OCI-LY1 (cell line): Measurements from ENCODE around the gene CSMD2.

Experiments
- CTCF ChIP-seq: fragments of 200-600 bp; sonication (generic), shearing (Covaris generic); IDR thresholded peaks from 2 replicates; pipeline ENCODE4 v1.5.1; 2017; ENCODE audit warnings: mild to moderate bottlenecking, antibody characterized with exemption, low read length, moderate library complexity, mixed read lengths
- EZH2 ChIP-seq: fragments of 200-600 bp; sonication (generic), shearing (Covaris generic); IDR thresholded peaks from 2 replicates; pipeline ENCODE4 v1.8.0; 2017; ENCODE audit warnings: borderline replicate concordance, mixed run types, mild to moderate bottlenecking, antibody characterized with exemption, low read length, moderate library complexity, mixed read lengths

DNA sequence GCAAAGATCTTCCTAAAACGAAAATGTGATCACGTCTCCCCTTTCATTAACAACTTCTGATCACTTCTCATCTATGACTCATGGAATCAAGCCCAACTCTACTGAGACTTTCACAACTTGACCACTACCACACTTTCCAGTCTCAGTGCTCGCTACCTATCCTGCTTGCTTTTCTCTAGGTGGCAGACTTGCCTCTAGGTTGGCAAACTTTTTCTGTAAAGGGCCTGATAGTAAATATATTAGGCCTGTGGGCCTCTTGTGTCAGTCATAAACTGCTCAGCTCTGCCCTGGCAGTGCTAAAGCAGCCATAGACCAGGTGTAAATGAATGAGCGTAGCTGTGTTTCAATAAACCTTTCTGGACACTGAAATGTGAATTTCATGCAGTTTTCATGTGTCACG is 322.7 kb downstream of the CSMD2 start:
- TF ChIP-seq CTCF (no peak), EZH2 (no peak)
